ENCODE measurements around the gene ADAMTS1. TPM values are rescaled to one million over a fixed set of nuclear protein-coding genes. Genes with fewer than 3 reads are reported as not detected.

Gene ADAMTS1
- total RNA-seq, 2 donors from 2014 or later: not detected

DNA sequence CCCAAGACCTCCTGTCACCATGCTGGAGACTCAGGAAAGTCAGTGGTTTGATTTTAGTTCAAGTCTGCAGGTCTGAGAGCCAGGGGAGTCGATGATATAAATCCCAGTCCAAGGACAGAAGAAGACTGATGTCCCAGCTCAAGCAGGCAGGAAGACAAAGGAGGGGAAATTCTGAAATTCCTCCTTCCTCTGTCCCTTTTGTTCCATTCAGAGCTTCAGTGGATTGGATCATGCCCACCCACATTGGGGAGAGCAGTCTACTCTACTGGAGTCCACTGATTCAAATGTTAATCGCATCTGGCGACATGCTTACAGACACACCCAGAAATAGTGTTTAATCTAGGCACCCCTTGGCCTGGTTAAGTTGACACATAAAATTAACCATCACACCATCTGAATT, 7.2 kb upstream of the ADAMTS1 start:
- peaks cover 1% of the 10 kb centered on the region for H3K4me1 Mint-ChIP-seq
- no peaks in the 10 kb centered on the region for H3K36me3 Mint-ChIP-seq (ENCODE audit: low read depth)
- no peaks in the 10 kb centered on the region for H3K9me3 ChIP-seq (ENCODE audit: control insufficient read depth, low read length, poor library complexity, severe bottlenecking)
- H3K27ac Mint-ChIP-seq: no peak overlapping the region
- no peak for ATAC-seq
- no peak overlapping the region for H3K4me3 Mint-ChIP-seq
- DNase-seq: no peak
- peaks cover 46% of the 10 kb centered on the region for H3K27me3 Mint-ChIP-seq

DNA sequence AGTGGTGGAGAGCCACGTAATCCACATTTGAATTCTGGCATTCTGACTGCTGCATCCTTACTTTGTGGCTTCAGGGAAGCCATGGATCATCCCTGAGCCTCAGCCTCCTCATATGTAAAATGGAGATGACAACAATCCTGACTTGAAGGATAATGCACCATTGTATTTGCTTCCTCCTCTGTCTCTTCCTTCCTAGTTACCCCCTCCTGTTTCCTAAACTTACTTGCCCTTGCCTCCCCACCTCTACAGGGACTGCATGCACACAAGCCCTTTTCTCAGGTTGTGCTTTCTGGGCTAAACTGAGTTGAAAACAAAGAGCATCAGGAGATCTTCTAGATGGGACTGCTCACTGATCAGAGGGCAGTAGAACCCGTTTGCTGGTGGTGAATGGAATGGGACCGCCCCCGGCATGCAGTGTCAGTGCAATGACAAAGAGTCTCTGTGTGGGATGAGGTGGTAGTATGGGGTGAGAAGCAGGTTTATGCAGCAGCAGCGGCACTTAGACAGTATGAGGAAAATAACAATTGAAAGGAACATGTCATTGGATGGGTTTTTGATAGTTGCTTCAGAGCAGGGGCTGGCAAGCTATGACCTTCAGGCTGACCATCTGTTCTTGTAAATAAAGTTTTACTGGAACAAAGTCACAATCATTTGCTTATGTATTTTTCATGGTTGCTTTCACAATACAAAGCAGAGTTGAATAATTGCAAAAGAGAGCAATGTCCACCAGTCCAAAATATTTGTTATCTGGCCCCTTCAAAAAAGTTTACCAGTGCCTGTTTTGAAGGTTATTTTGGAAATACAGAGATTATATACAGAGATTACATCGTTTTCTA, 6.1 kb upstream of the ADAMTS1 start:
- Mint-ChIP-seq H3K27me3 (peaks cover 57% of the 10 kb centered on the region), H3K27ac (no peak overlapping the region), H3K4me1 (peaks cover 11% of the 10 kb centered on the region), H3K4me3 (no peak overlapping the region), H3K36me3 (ENCODE audit: low read depth) (peaks cover 8% of the 10 kb centered on the region)
- no peak for DNase-seq
- H3K9me3 ChIP-seq (ENCODE audit: control insufficient read depth, low read length, poor library complexity, severe bottlenecking): no peaks in the 10 kb centered on the region
- ATAC-seq: no peak

DNA sequence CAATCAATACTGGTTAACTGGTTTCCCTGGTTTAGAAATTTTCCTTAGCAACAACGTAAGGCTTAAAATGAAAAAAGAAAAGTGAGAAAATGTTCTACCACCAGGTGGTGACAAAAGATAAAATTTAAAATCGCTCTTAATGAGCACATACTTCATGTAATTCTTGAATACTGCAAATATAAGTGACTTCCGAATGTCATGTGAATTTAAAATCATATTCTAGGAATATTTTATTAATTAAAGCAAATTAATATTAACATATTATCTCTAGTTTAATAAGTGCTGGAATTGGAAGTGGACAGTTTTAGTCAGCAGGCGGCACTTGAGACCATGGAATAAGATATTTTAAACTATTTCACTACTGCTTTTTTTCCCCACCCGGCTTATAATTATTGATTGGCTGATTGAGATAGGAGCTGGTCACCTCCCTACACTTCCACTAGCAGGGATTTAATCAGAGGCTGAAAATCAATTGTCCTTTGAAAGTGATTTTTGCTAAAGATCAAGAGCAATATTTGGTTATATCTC, 5.0 kb upstream of the ADAMTS1 start:
- Mint-ChIP-seq H3K4me3 (no peak overlapping the region), H3K36me3 (ENCODE audit: low read depth) (peaks cover 14% of the 10 kb centered on the region), H3K27me3 (peaks cover 60% of the 10 kb centered on the region), H3K27ac (no peak overlapping the region), H3K4me1 (peaks cover 19% of the 10 kb centered on the region)
- no peaks in the 10 kb centered on the region for H3K9me3 ChIP-seq (ENCODE audit: control insufficient read depth, low read length, poor library complexity, severe bottlenecking)
- ATAC-seq (no peak), DNase-seq (no peak)

DNA sequence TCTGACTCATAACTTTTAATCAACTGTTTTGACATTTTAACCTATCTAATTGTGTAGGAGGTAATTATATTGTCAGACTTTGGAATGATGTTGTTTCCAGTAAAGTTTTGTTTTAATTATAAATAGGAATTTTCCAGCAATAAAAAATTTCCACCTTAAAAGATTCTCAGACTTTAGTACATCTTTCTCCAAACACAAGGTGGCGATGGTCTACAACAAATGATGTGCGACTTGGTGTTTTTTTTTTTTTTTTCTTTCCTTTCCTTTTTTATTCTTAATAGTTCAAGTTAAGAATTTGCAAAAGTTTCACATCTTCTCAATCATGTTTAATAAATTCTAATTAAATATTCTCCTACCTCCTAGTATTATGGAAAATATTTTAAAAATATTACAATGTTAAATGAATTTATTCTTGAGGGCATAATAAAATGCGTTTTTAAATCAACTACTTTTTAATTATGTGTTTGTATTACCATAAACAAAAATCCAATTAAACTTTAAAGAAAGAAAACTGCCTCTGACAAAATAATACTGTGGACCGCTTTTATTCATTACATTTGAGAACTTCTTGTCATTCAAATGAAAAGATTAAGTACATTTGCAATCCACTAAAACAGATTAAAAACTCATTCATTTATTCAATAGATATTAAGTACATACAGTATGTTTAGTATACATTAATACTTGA, 4.4 kb upstream of the ADAMTS1 start:
- no peaks in the 10 kb centered on the region for H3K9me3 ChIP-seq (ENCODE audit: control insufficient read depth, low read length, poor library complexity, severe bottlenecking)
- ATAC-seq (no peak), DNase-seq (no peak)
- Mint-ChIP-seq H3K27me3 (peaks cover 54% of the 10 kb centered on the region), H3K4me3 (no peak overlapping the region), H3K4me1 (peaks cover 21% of the 10 kb centered on the region), H3K27ac (no peak overlapping the region), H3K36me3 (ENCODE audit: low read depth) (peaks cover 14% of the 10 kb centered on the region)

DNA sequence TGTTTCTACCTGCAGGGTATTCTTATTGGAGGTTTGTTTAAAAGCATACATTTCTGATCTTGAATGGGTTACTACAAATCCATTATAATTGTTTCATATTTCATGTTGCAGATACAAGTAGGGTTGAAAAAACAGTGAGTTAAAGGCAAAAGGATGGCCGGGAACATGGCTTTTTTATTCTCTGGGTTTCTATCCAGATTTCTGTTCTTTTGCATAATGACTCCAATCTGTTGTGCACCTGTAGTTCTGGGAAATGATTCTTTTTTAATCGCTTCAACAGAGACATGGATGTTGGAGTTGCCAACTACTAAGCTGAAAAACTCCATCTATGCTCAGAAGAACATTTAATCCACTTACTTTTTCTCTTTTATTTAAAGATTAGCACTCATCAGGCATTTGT, 2.7 kb upstream of the ADAMTS1 start:
- no peaks in the 10 kb centered on the region for H3K9me3 ChIP-seq (ENCODE audit: control insufficient read depth, low read length, poor library complexity, severe bottlenecking)
- Mint-ChIP-seq H3K4me3 (no peak overlapping the region), H3K27me3 (peaks cover 57% of the 10 kb centered on the region), H3K36me3 (ENCODE audit: low read depth) (peaks cover 14% of the 10 kb centered on the region), H3K4me1 (peaks cover 29% of the 10 kb centered on the region), H3K27ac (no peak overlapping the region)
- DNase-seq (no peak), ATAC-seq (no peak)

DNA sequence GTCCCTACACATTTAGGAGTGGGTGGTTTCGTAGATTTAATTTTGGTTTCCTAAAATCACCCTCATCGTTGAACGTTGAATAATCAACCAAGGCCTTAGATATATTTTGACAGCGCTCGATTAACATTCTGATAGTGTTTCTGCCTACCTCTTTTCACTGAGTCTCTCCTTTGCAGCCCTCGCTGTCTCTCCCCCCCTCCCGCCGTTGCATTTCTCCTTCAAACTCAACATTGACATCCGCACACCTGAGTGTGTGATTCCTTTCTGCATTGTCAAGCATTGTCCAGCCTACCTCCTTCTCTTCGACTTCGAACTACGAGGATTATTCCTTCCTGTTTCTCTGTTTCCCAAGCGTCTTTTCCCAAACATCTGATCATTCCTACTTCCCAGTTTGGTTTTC, 1.8 kb upstream of the ADAMTS1 start:
- ATAC-seq (no peak), DNase-seq (no peak)
- peaks cover 14% of the 10 kb centered on the region for H3K36me3 Mint-ChIP-seq (ENCODE audit: low read depth)
- peaks cover 65% of the 10 kb centered on the region for H3K27me3 Mint-ChIP-seq
- peak overlapping the region; percentile 85 for H3K4me3 Mint-ChIP-seq
- peaks cover 29% of the 10 kb centered on the region for H3K4me1 Mint-ChIP-seq
- no peak overlapping the region for H3K27ac Mint-ChIP-seq
- H3K9me3 ChIP-seq (ENCODE audit: control insufficient read depth, low read length, poor library complexity, severe bottlenecking): no peaks in the 10 kb centered on the region

DNA sequence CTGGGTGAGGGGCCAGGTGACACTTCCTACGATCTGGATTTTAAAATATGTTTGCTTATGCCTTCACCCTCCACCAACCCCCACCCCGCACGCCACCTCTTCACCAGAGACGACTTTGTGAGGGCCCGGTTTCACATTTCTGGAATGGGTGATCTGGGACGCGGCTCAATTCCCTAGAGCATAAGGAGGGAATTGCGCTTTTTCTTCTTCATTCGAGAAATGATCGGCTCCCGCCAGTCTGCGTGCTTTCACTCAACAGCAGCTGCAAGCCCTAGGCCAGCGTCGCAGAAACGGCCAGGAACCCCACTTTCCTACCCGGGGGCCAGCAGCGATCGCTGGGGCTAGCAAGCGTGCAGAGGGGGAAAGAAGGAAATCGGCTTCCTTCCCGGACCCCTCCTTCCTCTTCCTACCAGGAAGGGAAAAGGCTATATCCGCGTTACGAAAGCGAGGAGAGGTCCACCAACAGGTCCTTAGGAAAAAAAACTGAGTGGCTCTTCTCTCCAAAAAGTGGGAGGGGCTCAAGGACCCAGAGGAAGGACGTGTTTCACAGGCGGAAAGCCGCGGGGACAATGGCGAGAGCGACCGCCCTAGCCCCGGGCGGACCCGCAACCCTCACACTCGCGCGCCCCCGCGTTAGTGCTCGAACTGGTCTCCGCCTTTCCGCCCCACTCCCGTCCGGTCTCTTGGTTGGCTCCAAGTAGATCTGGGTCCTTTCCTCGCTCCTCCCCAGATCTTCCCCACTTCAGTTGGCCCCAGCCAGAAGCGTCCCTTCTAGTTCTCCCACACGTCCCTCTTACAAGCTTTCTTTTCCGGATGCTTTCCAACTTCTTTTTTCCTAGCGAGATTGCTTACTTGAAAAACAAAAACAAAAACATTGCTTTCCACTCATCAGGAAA, 1.1 kb upstream of the ADAMTS1 start:
- Mint-ChIP-seq H3K4me3 (peak overlapping the region; percentile 85), H3K27ac (no peak overlapping the region), H3K4me1 (peaks cover 29% of the 10 kb centered on the region), H3K27me3 (peaks cover 67% of the 10 kb centered on the region), H3K36me3 (ENCODE audit: low read depth) (peaks cover 14% of the 10 kb centered on the region)
- DNase-seq (no peak), ATAC-seq (no peak)
- H3K9me3 ChIP-seq (ENCODE audit: control insufficient read depth, low read length, poor library complexity, severe bottlenecking): no peaks in the 10 kb centered on the region

DNA sequence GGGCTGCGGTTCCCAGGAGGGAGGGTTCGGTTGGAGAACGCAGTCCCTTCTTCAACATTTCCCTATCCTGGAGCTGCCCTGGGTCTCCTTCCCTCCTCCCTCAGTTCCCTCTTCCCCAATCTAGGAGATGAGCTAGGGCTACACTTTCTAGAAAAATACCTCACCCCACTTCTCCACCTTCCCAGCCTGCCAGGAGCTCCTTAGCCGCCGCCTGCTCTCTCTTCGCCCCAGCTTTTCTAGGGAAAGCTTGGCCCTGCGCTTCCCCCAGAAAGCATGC, 488 bp upstream of the ADAMTS1 start:
- H3K9me3 ChIP-seq (ENCODE audit: control insufficient read depth, low read length, poor library complexity, severe bottlenecking): no peaks in the 10 kb centered on the region
- H3K27me3 Mint-ChIP-seq: peaks cover 65% of the 10 kb centered on the region
- peaks cover 29% of the 10 kb centered on the region for H3K4me1 Mint-ChIP-seq
- peaks cover 14% of the 10 kb centered on the region for H3K36me3 Mint-ChIP-seq (ENCODE audit: low read depth)
- no peak overlapping the region for H3K27ac Mint-ChIP-seq
- DNase-seq: no peak
- H3K4me3 Mint-ChIP-seq: peak overlapping the region; percentile 85
- ATAC-seq: no peak

DNA sequence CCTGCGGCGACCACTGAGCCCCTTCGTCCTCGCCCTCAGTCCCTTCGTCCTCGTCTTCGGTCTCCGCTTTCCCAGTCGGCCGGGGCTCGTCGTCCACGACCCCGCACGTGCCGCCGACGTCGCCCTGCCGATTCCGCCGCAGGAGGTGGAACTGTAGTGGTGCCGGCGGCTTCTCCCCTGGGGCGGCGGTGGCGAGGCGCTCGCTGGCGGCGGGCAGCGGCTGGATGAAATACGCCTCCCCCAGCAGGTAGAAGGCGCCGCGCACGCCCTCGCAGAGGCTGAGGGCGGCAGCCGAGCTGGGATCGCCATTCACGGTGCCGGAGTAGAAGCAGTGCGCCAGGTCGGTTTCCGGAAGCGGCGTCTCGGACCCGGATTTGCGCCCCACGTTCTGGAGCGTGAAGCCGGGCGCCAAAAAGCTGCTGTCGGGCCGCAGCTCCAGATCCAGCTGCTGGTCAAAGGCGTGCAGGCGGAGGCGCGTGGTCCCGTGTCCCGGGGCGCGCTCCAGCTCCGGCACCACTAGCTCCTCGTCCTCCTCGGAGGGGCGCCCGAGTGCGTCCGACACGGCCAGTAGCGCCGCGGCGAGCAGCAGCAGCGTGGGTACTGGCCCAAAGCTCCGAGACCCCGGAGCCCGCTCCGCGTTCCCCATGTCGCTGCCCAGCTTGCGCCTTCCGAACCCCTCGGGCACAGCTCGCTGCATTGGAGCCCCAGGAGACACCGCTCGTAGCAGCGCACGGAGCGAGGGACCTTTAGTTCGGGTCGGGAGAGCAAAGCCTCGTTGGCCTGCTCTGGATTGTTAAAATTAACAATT, 747 bp downstream of the ADAMTS1 start:
- peak overlapping the region; percentile 85 for H3K4me3 Mint-ChIP-seq
- DNase-seq: no peak
- H3K9me3 ChIP-seq (ENCODE audit: control insufficient read depth, low read length, poor library complexity, severe bottlenecking): no peaks in the 10 kb centered on the region
- no peak overlapping the region for H3K27ac Mint-ChIP-seq
- peak; percentile 26 for ATAC-seq
- peaks cover 16% of the 10 kb centered on the region for H3K36me3 Mint-ChIP-seq (ENCODE audit: low read depth)
- H3K27me3 Mint-ChIP-seq: peaks cover 76% of the 10 kb centered on the region
- peaks cover 29% of the 10 kb centered on the region for H3K4me1 Mint-ChIP-seq

DNA sequence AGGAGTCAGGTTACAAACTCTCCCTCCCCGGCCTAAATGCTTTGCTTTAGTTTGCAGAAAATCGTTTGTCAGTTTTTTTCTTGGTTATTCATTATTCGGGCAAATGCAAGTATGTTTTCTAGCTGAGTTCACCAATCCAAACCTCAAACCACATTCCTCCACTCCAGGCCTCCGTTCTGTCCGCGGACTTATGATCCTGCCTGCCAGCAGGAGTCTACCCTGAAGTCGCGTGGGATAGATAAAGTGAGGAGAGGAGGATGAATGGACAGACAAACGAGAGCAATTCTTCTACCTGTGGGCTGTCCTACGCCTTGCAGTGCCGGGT, 1.3 kb downstream of the ADAMTS1 start:
- Mint-ChIP-seq H3K27me3 (peaks cover 79% of the 10 kb centered on the region), H3K4me3 (peak overlapping the region; percentile 85), H3K36me3 (ENCODE audit: low read depth) (peaks cover 16% of the 10 kb centered on the region), H3K4me1 (peaks cover 29% of the 10 kb centered on the region), H3K27ac (no peak overlapping the region)
- ATAC-seq (peak; percentile 7), DNase-seq (no peak)
- no peaks in the 10 kb centered on the region for H3K9me3 ChIP-seq (ENCODE audit: control insufficient read depth, low read length, poor library complexity, severe bottlenecking)

DNA sequence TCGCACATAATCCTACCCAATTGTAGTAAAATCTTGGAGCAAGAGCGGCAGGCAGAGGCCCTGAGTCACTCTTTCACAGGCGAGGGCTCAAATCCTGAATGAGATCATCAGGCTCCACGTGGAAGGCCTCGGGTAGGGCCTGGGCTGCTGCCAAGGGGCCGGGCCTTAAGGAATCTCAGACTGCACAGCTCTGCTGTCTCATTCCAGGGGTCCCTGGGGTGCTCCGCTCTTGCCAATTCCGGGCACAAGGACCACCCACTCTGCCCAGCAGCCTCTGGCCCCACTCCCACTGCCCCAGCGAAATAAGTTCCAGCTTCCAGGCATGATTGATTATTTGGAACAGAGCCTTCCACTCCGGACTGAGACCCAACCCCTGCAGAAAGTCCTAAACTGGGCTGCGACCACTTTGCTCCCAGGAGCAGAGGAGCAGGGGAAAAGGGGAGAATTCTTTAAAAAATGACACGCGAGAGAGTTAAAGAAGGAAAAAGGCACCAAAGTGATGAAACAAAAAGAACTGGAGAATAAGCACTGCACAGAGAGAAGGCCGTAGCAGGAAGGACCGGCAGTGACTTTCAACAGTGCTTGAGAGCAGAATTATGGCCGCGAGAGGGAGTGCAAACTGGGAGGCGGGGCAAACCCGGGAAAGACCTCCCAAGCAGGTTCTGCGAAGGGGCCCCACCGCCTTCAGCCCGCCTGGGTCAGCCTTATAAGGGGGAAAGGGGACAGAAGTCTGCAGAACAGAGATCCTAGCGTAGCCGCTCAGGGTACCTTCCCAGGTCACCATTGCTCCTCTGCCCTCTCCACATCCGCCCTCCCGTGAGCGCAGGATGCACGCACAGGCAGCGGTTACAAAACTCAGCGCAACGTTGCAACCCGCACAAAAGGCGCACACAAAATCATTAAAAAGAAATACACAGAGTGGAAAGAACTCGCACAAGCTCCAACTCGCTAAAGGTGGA, 2.0 kb downstream of the ADAMTS1 start:
- H3K4me1 Mint-ChIP-seq: peaks cover 29% of the 10 kb centered on the region
- no peak overlapping the region for H3K27ac Mint-ChIP-seq
- peak overlapping the region; percentile 85 for H3K4me3 Mint-ChIP-seq
- ATAC-seq (peak; percentile 65), DNase-seq (no peak)
- H3K27me3 Mint-ChIP-seq: peaks cover 77% of the 10 kb centered on the region
- peaks cover 16% of the 10 kb centered on the region for H3K36me3 Mint-ChIP-seq (ENCODE audit: low read depth)
- H3K9me3 ChIP-seq (ENCODE audit: control insufficient read depth, low read length, poor library complexity, severe bottlenecking): no peaks in the 10 kb centered on the region

DNA sequence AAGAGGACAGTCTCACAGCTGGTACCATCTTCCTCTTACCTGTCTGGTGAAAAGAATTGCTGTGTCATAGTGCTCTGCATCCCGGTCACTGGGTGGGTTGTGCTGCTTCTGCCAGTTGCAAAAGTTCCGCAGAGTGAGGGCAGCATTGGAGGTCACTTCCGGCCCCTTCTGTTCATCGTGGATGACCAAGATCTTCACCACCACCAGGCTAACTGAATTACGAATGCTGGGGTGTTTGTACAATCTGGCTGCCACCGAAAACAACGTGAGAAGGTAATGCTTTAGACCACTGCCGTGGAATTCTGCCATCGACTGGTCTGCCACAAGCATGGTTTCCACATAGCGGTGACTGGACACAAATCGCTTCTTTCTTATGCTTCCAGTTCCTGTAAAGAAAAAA, 2.9 kb downstream of the ADAMTS1 start:
- ATAC-seq (no peak), DNase-seq (no peak)
- Mint-ChIP-seq H3K27me3 (peaks cover 73% of the 10 kb centered on the region), H3K4me3 (no peak overlapping the region), H3K36me3 (ENCODE audit: low read depth) (peaks cover 15% of the 10 kb centered on the region), H3K27ac (no peak overlapping the region), H3K4me1 (peaks cover 27% of the 10 kb centered on the region)
- H3K9me3 ChIP-seq (ENCODE audit: control insufficient read depth, low read length, poor library complexity, severe bottlenecking): no peaks in the 10 kb centered on the region

Data from T-helper 17 cell (primary cell).